A549 (cell line): ENCODE results near the gene FAH. TPM values are rescaled to one million over a fixed set of nuclear protein-coding genes. Genes with fewer than 3 reads are reported as not detected.
A peak's percentile ranks its signal among the peaks of the same experiment; 100 is the strongest.

Source experiments
- ATAC-seq, 2 experiments: fragments of 200-7000 bp in 1 of 2; fragments of >200 bp in 1 of 2; cut with Nextera tagmentation in 1 of 2; cut with Tn5 transposase in 1 of 2; 3 replicates each; pipeline versions ENCODE4 v1.8.0 to v1.9.1; 2018 to 2020; ENCODE audit warnings: mild to moderate bottlenecking in 1 of 2, moderate library complexity in 1 of 2
- CTCF ChIA-PET: fragments of 300-600 bp; sonication (Branson Sonifier 250); formaldehyde crosslinking; extraction: SDS; loops from one replicate; lab custom pipeline; 2021; ENCODE audit warnings: antibody characterized with exemption, inconsistent platforms; lab: Yijun Ruan, JAX
- POLR2A ChIA-PET: fragments of 350-600 bp; formaldehyde crosslinking; extraction: SDS; loops from one replicate; lab custom pipeline; 2021; ENCODE audit warnings: antibody characterized with exemption, inconsistent platforms; lab: Yijun Ruan, JAX
- DNase-seq, 2 experiments: peaks; one replicate each; pipeline versions ENCODE4 v3.0.0 to v3.0.0-alpha.2; 2011 to 2016; ENCODE audit warnings: low read depth in 1 of 2, low spot score in 1 of 2
- FAIRE-seq: peaks from 2 replicates; lab custom pipeline; 2011; peaks lifted over from hg19 to GRCh38; lab: Jason Lieb, UNC
- H3K27ac ChIP-seq, 2 experiments: fragments of >200 bp; sonication (Bioruptor Twin); formaldehyde crosslinking; 3 replicates each; pipeline ENCODE4 v1.5.1; 2016 to 2017
- H3K4me1 ChIP-seq: fragments of >200 bp; sonication (Bioruptor Twin); formaldehyde crosslinking; 3 replicates; pipeline ENCODE4 v1.6.1; 2016
- H3K4me2 ChIP-seq: fragments of >200 bp; sonication (Bioruptor Twin); formaldehyde crosslinking; 3 replicates; pipeline ENCODE4 v1.6.1; 2016
- H3K4me3 ChIP-seq: fragments of >200 bp; sonication (Bioruptor Twin); formaldehyde crosslinking; 3 replicates; pipeline ENCODE4 v1.5.1; 2016
- H3K9me3 ChIP-seq: fragments of >200 bp; sonication (Bioruptor Twin); formaldehyde crosslinking; 3 replicates; pipeline ENCODE4 v1.6.1; 2016
- ATOH8 ChIP-seq: fragments of 250-450 bp; sonication (Bioruptor Pico); IDR thresholded peaks from 2 replicates; pipeline ENCODE4 v1.5.0; 2020; ENCODE audit warnings: low read depth, mild to moderate bottlenecking, moderate library complexity
- BCL3 ChIP-seq: fragments of >200 bp; sonication (Bioruptor Twin); formaldehyde crosslinking; IDR thresholded peaks from 3 replicates; pipeline ENCODE4 v1.6.1; 2016
- CBX2 ChIP-seq: fragments of 200-600 bp; sonication (generic); IDR thresholded peaks from 2 replicates; pipeline ENCODE4 v1.6.1; 2016; ENCODE audit warnings: low read depth, mild to moderate bottlenecking, borderline replicate concordance
- CBX8 ChIP-seq: fragments of 200-600 bp; sonication (generic); IDR thresholded peaks from 2 replicates; pipeline ENCODE4 v1.6.1; 2016
- FOXS1 ChIP-seq: fragments of 250-450 bp; sonication (Bioruptor Pico); IDR thresholded peaks from 2 replicates; pipeline ENCODE4 v1.5.0; 2020; ENCODE audit warnings: mild to moderate bottlenecking, moderate library complexity
- HOXB5 ChIP-seq: fragments of 250-450 bp; sonication (Bioruptor Pico); IDR thresholded peaks from 2 replicates; pipeline ENCODE4 v1.5.0; 2020; ENCODE audit warnings: mild to moderate bottlenecking, moderate library complexity
- KDM5A ChIP-seq: fragments of 200-600 bp; sonication (generic); IDR thresholded peaks from 2 replicates; pipeline ENCODE4 v1.6.1; 2016; ENCODE audit warnings: antibody characterized with exemption, mild to moderate bottlenecking
- MAFK ChIP-seq: fragments of 450-650 bp; IDR thresholded peaks from 2 replicates; pipeline ENCODE4 v1.6.1; 2014; ENCODE audit not compliant: partially characterized antibody
- MAZ ChIP-seq: fragments of 150-350 bp; IDR thresholded peaks from 2 replicates; pipeline ENCODE4 v1.6.1; 2014; ENCODE audit warnings: antibody characterized with exemption, low read depth, low read length, borderline replicate concordance
- NFE2L2 ChIP-seq: fragments of 150-350 bp; conservative IDR thresholded peaks from 2 replicates; pipeline ENCODE4 v1.6.1; 2014; ENCODE audit warnings: low read length
- POLR2AphosphoS2 ChIP-seq: conservative IDR thresholded peaks from 2 replicates; pipeline ENCODE4 v1.6.1; 2012; ENCODE audit warnings: low read length, improper control_type of control experiment, inconsistent platforms
- RCOR1 ChIP-seq: fragments of 150-350 bp; IDR thresholded peaks from 2 replicates; pipeline ENCODE4 v1.6.1; 2014; ENCODE audit warnings: antibody characterized with exemption, low read length, low read depth
- RFX5 ChIP-seq: fragments of 450-650 bp; IDR thresholded peaks from 2 replicates; pipeline ENCODE4 v1.7.1; 2014; ENCODE audit warnings: antibody characterized with exemption, mild to moderate bottlenecking, moderate library complexity
- RNF2 ChIP-seq: fragments of 200-600 bp; sonication (generic); IDR thresholded peaks from 2 replicates; pipeline ENCODE4 v1.6.1; 2016; ENCODE audit warnings: low read depth, mild to moderate bottlenecking, antibody characterized with exemption, moderate library complexity, borderline replicate concordance
- SREBF2 ChIP-seq: fragments of 450-650 bp; IDR thresholded peaks from 2 replicates; pipeline ENCODE4 v1.6.1; 2014; ENCODE audit warnings: mild to moderate bottlenecking, moderate library complexity
- USF2 ChIP-seq: fragments of 450-650 bp; IDR thresholded peaks from 2 replicates; pipeline ENCODE4 v1.6.1; 2014; ENCODE audit warnings: antibody characterized with exemption
- ZFP36 ChIP-seq: fragments of 450-650 bp; IDR thresholded peaks from 2 replicates; pipeline ENCODE4 v1.6.1; 2014; ENCODE audit warnings: borderline replicate concordance; ENCODE audit not compliant: partially characterized antibody
- ZSCAN20 ChIP-seq: fragments of 250-450 bp; sonication (Bioruptor Pico); IDR thresholded peaks from 2 replicates; pipeline ENCODE4 v1.8.0; 2022; ENCODE audit warnings: mild to moderate bottlenecking, moderate library complexity
- WGBS: methylation state at CpG from one replicate; pipeline ENCODE4 v1.1.6; 2017; ENCODE audit errors: missing lambda C conversion rate; 5-methylcytosine and 5-hydroxymethylcytosine counted together
- polyA plus RNA-seq, 4 experiments: library from polyadenylated mRNA; depleted of rRNA in 3 of 4; stranded (reverse); fragments of >200 nt; fragmentation: RNase III in 1 of 4; extraction: RNeasy Plus Mini Kit Qiagen cat#74134 plus additional on column Dnase treatment in 1 of 4; gene quantifications; 2 replicates in 3 of 4; 3 replicates in 1 of 4; pipeline ENCODE4 v1.2.3, GENCODE V29; 2011 to 2017

The FAH gene
- polyA plus RNA-seq, 2 of the 4 experiments (the other 2 are of a cell fraction), result 27.3 to 31.9 TPM

GRCh38 chr15:80140909-80141308, 11.9 kb upstream of the FAH start:
- Histone ChIP-seq H3K4me3 (no peak overlapping the region), H3K4me1 (peaks cover 4% of the 10 kb centered on the region; the same call in 1 of the 3 replicates), H3K9me3 (no peaks in the 10 kb centered on the region), H3K4me2 (no peak overlapping the region), H3K27ac (no peak overlapping the region)
- ChIA-PET POLR2A (no interaction called here), CTCF (interaction anchor here (1.1 kb wide), 1 partner anchor 16 kb away, joined by 3 read pairs; no protein-coding TSS in a partner anchor)
- peak; percentile 57; the same call in 1 of the 2 replicates for TF ChIP-seq NFE2L2
- no peak for TF ChIP-seq MAZ
- no peak for TF ChIP-seq CBX8
- peak; percentile 2 for TF ChIP-seq MAFK
- ATAC-seq (no peak), DNase-seq (no peak), FAIRE-seq (peak; percentile 43)
- 89% methylated on average over 4 of the region's 4 CpGs for WGBS

GRCh38 chr15:80141916-80142598, 10.7 kb upstream of the FAH start:
- ChIA-PET CTCF (interaction anchor here (0.8 to 1.1 kb wide), 2 partner anchors 14 to 149 kb away, joined by 3 read pairs; no protein-coding TSS in a partner anchor), POLR2A (no interaction called here)
- Histone ChIP-seq H3K4me1 (peaks cover 4% of the 10 kb centered on the region; the same call in 1 of the 3 replicates), H3K4me3 (no peak overlapping the region), H3K4me2 (no peak overlapping the region), H3K27ac (no peak overlapping the region), H3K9me3 (no peaks in the 10 kb centered on the region)
- ATAC-seq, result peak in 1 of 2 experiments; percentile 32; a peak in 2 of 6 replicates
- TF ChIP-seq RFX5 (no peak), POLR2AphosphoS2 (no peak), ATOH8 (no peak), ZSCAN20 (CRISPR knock-in tag) (no peak), FOXS1 (CRISPR knock-in tag) (no peak), RCOR1 (no peak), HOXB5 (CRISPR knock-in tag) (no peak), RNF2 (no peak), CBX2 (no peak), KDM5A (no peak)
- peak; percentile 54 for FAIRE-seq
- whole genome bisulfite sequencing, result 88% methylated on average over 5 of the region's 5 CpGs
- no peak for DNase-seq

- ChIA-PET POLR2A (no interaction called here), CTCF (interaction anchor here (0.8 kb wide), 1 partner anchor 150 kb away, joined by 3 read pairs; no protein-coding TSS in a partner anchor)
- H3K27ac ChIP-seq, result no peak overlapping the region
- DNase-seq (no peak), ATAC-seq (no peak), FAIRE-seq (no peak)
- H3K4me2 ChIP-seq, result no peak overlapping the region
- TF ChIP-seq NFE2L2 (no peak), USF2 (no peak), MAZ (no peak), BCL3 (no peak), ZFP36 (no peak), SREBF2 (no peak), ATOH8 (no peak)
- H3K4me1 ChIP-seq, result peaks cover 4% of the 10 kb centered on the region; the same call in 1 of the 3 replicates
- H3K4me3 ChIP-seq, result no peak overlapping the region
- no peaks in the 10 kb centered on the region for H3K9me3 ChIP-seq
- WGBS, result 91% methylated on average over 5 of the region's 5 CpGs
Measured at GRCh38 chr15:80142646-80143045, 10.2 kb upstream of the FAH start.
